ENCODE results near the gene EMP2.
"Not testable (repeated sequence)": the region's sequence is repeated elsewhere in the genome, so short reads cannot be mapped to it uniquely, and the experiment has no call there.

The EMP2 gene

DNA sequence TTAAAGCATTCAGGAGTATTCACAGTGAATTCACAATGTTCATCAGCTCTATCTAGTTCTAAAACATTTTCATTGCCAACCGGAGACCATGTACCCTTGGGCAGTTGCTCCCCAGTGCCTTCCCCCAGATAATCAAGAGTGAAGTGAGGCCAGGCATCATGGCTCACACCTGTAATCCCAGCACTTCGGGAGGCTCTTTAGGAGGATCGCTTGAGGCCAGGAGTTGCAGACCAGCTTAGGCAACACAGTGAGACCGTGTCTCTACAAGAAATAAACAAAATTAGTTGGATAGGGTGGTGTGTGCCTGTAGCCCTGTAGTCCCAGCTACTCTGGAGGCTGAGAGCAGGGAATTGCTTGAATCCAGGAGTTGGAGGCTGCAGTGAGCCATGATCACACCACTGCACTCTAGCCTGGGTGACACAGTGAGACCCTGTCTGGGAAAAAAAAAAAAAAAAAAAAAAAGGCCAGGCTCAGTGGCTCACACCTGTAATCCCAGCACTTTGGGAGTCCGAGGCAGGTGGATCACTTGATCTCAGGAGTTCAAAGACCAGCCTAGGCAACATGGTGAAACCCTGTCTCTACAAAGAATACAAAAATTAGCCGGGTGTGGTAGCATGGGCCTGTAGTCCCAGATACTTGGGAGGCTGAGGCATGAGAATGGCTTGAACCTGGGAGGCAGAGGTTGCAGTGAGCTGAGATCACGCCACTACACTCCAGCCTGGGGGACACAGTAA is 41.0 kb upstream of the EMP2 start:
- H3K27ac ChIP-seq (ENCODE audit: insufficient read depth in 1 of 2, low read depth in 1 of 2, low read length in 2 of 2, poor library complexity in 1 of 2, severe bottlenecking in 2 of 2); H3K4me3 ChIP-seq (ENCODE audit: control insufficient read depth in 1 of 7, extremely low read depth in 1 of 7, insufficient read depth in 4 of 7, low read depth in 2 of 7, low read length in 6 of 7); POLR2A ChIA-PET; H3K9me3 ChIP-seq (ENCODE audit: control extremely low read depth in 1 of 5, control insufficient read depth in 4 of 5, insufficient read depth in 2 of 5, low read depth in 1 of 5, low read length in 4 of 5); DNase-seq; CTCF ChIA-PET; H3K27me3 ChIP-seq (replicated peaks in 2 of 5; ENCODE audit: control insufficient read depth in 4 of 5, insufficient read depth in 5 of 5, low read length in 4 of 5); H3K36me3 ChIP-seq (ENCODE audit: control insufficient read depth in 4 of 4, insufficient read depth in 4 of 4, low read length in 3 of 4): not testable (repeated sequence)
- H3K4me1 ChIP-seq (ENCODE audit: control extremely low read depth in 1 of 4, control insufficient read depth in 4 of 4, insufficient read depth in 4 of 4, low read length in 3 of 4) = peaks cover 0 to 15% (median 3%) of the 10 kb centered on the region in 4 experiments
- WGBS (ENCODE audit: insufficient coverage) = 96% methylated on average over 3 of the region's 7 CpGs

DNA sequence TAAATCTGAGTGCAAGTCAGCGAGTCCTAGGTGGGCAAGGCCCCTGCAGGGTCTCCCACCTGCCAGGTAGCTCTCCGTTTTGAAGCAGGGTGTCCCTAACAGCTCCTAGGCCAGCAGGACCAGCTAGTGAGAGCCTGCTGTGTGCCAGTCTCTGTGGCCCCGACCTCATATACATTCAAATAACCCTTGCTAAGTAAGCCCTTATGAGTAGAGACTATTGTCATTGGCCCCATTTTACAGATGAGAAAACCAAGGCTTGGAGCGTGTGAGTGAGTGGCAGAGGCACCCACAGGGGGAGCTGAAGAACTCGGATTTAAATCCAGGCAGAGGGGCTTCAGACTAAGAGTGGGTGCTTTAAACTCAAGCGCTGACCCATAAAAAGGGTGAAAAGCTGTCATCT is 39.7 kb upstream of the EMP2 start:
- DNase-seq = no peak
- no peaks in the 10 kb centered on the region for H3K36me3 ChIP-seq (ENCODE audit: control insufficient read depth in 4 of 4, insufficient read depth in 4 of 4, low read length in 3 of 4)
- ChIA-PET CTCF (interaction anchor here (1.1 kb wide), 1 partner anchor 11 kb away, joined by 3 read pairs; no protein-coding TSS in a partner anchor), POLR2A (no interaction called here)
- peak overlapping the region in 2 of 7 experiments; percentile 52 to 53 for H3K4me3 ChIP-seq (ENCODE audit: control insufficient read depth in 1 of 7, extremely low read depth in 1 of 7, insufficient read depth in 4 of 7, low read depth in 2 of 7, low read length in 6 of 7)
- no peaks in the 10 kb centered on the region for H3K9me3 ChIP-seq (ENCODE audit: control extremely low read depth in 1 of 5, control insufficient read depth in 4 of 5, insufficient read depth in 2 of 5, low read depth in 1 of 5, low read length in 4 of 5)
- no peak overlapping the region for H3K27ac ChIP-seq (ENCODE audit: insufficient read depth in 1 of 2, low read depth in 1 of 2, low read length in 2 of 2, poor library complexity in 1 of 2, severe bottlenecking in 2 of 2)
- 97% methylated on average over 3 of the region's 6 CpGs for WGBS (ENCODE audit: insufficient coverage)
- H3K27me3 ChIP-seq (replicated peaks in 2 of 5; ENCODE audit: control insufficient read depth in 4 of 5, insufficient read depth in 5 of 5, low read length in 4 of 5) = peaks cover 0 to 4% (median 0%) of the 10 kb centered on the region in 5 experiments
- peaks cover 0 to 12% (median 3%) of the 10 kb centered on the region in 4 experiments for H3K4me1 ChIP-seq (ENCODE audit: control extremely low read depth in 1 of 4, control insufficient read depth in 4 of 4, insufficient read depth in 4 of 4, low read length in 3 of 4)

GRCh38 chr16:10619271-10619849 is 39.0 kb upstream of the EMP2 start:
- no peak overlapping the region for H3K27ac ChIP-seq (ENCODE audit: insufficient read depth in 1 of 2, low read depth in 1 of 2, low read length in 2 of 2, poor library complexity in 1 of 2, severe bottlenecking in 2 of 2)
- POLR2A ChIA-PET = interaction anchor here (0.6 kb wide), 1 partner anchor 28 kb away, joined by 3 read pairs; no protein-coding TSS in a partner anchor
- H3K36me3 ChIP-seq (ENCODE audit: control insufficient read depth in 4 of 4, insufficient read depth in 4 of 4, low read length in 3 of 4) = no peaks in the 10 kb centered on the region
- no peaks in the 10 kb centered on the region for H3K9me3 ChIP-seq (ENCODE audit: control extremely low read depth in 1 of 5, control insufficient read depth in 4 of 5, insufficient read depth in 2 of 5, low read depth in 1 of 5, low read length in 4 of 5)
- peaks cover 0 to 4% (median 0%) of the 10 kb centered on the region in 5 experiments for H3K27me3 ChIP-seq (replicated peaks in 2 of 5; ENCODE audit: control insufficient read depth in 4 of 5, insufficient read depth in 5 of 5, low read length in 4 of 5)
- peak overlapping the region in 5 of 7 experiments; percentile 17 to 63 (median 52) for H3K4me3 ChIP-seq (ENCODE audit: control insufficient read depth in 1 of 7, extremely low read depth in 1 of 7, insufficient read depth in 4 of 7, low read depth in 2 of 7, low read length in 6 of 7)
- peak; percentile 67 to 79 (median 70) for DNase-seq
- WGBS (ENCODE audit: insufficient coverage) = 28% methylated on average over 13 of the region's 25 CpGs
- CTCF ChIA-PET = interaction anchor here (1.1 kb wide), 1 partner anchor 10 kb away, joined by 3 read pairs; no protein-coding TSS in a partner anchor
- H3K4me1 ChIP-seq (ENCODE audit: control extremely low read depth in 1 of 4, control insufficient read depth in 4 of 4, insufficient read depth in 4 of 4, low read length in 3 of 4) = peaks cover 0 to 12% (median 3%) of the 10 kb centered on the region in 4 experiments

- WGBS (ENCODE audit: insufficient coverage) = 93% methylated on average over 12 of the region's 13 CpGs
- DNase-seq = no peak
- Histone ChIP-seq H3K27ac (ENCODE audit: insufficient read depth in 1 of 2, low read depth in 1 of 2, low read length in 2 of 2, poor library complexity in 1 of 2, severe bottlenecking in 2 of 2) (no peak overlapping the region), H3K36me3 (ENCODE audit: control insufficient read depth in 4 of 4, insufficient read depth in 4 of 4, low read length in 3 of 4) (no peaks in the 10 kb centered on the region), H3K27me3 (replicated peaks in 2 of 5; ENCODE audit: control insufficient read depth in 4 of 5, insufficient read depth in 5 of 5, low read length in 4 of 5) (peaks cover 0 to 4% (median 0%) of the 10 kb centered on the region in 5 experiments), H3K9me3 (ENCODE audit: control extremely low read depth in 1 of 5, control insufficient read depth in 4 of 5, insufficient read depth in 2 of 5, low read depth in 1 of 5, low read length in 4 of 5) (no peaks in the 10 kb centered on the region), H3K4me3 (ENCODE audit: control insufficient read depth in 1 of 7, extremely low read depth in 1 of 7, insufficient read depth in 4 of 7, low read depth in 2 of 7, low read length in 6 of 7) (no peak overlapping the region), H3K4me1 (ENCODE audit: control extremely low read depth in 1 of 4, control insufficient read depth in 4 of 4, insufficient read depth in 4 of 4, low read length in 3 of 4) (peaks cover 0 to 13% (median 3%) of the 10 kb centered on the region in 4 experiments)
- CTCF ChIA-PET = interaction anchor here (1.1 kb wide), 1 partner anchor 10 kb away, joined by 3 read pairs; no protein-coding TSS in a partner anchor
- POLR2A ChIA-PET = no interaction called here
Measured at GRCh38 chr16:10618710-10619209, 38.4 kb upstream of the EMP2 start.

DNA sequence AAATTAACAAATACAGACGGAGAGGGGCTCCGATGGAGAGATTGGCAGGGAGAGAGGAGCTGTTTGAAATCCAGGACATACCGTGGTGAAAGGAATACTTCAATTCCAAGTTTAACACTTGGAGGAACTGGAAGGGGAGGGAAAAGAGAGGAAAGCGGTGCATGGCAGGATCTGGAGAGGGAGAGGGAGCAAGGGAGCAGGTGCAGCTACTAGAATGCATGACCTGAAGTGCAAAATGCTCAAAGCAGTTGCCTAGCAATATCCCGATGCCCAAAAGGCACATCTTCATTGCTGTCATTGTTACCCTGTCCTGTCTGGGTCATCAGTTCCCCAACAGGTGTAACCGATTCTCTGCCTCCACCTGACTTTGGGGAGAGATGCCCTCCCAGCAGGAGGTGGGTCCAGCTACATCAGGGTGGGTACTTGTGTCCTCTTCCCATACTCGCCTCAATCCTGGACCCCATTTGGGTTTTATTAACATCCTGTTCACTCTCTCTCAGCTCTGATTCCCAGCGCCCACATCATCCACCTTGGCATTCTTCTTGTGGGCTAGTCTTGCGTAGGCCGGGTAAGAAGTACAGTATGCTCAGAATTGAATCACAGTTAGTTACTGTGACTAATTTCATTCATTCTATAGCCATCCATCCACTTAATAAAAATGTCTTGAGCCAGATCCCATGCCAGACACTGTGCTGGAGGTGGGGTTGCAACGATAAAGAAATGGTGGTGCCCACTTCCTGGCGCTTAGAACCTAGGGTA is 37.4 kb upstream of the EMP2 start:
- peaks cover 0 to 4% (median 0%) of the 10 kb centered on the region in 5 experiments for H3K27me3 ChIP-seq (replicated peaks in 2 of 5; ENCODE audit: control insufficient read depth in 4 of 5, insufficient read depth in 5 of 5, low read length in 4 of 5)
- no peaks in the 10 kb centered on the region for H3K36me3 ChIP-seq (ENCODE audit: control insufficient read depth in 4 of 4, insufficient read depth in 4 of 4, low read length in 3 of 4)
- CTCF ChIA-PET = interaction anchor here (0.9 kb wide), 1 partner anchor 119 kb away, joined by 3 read pairs; no protein-coding TSS in a partner anchor
- DNase-seq = no peak
- POLR2A ChIA-PET = no interaction called here
- WGBS (ENCODE audit: insufficient coverage) = 95% methylated on average over 8 of the region's 12 CpGs
- H3K9me3 ChIP-seq (ENCODE audit: control extremely low read depth in 1 of 5, control insufficient read depth in 4 of 5, insufficient read depth in 2 of 5, low read depth in 1 of 5, low read length in 4 of 5) = no peaks in the 10 kb centered on the region
- no peak overlapping the region for H3K27ac ChIP-seq (ENCODE audit: insufficient read depth in 1 of 2, low read depth in 1 of 2, low read length in 2 of 2, poor library complexity in 1 of 2, severe bottlenecking in 2 of 2)
- no peak overlapping the region for H3K4me3 ChIP-seq (ENCODE audit: control insufficient read depth in 1 of 7, extremely low read depth in 1 of 7, insufficient read depth in 4 of 7, low read depth in 2 of 7, low read length in 6 of 7)
- peaks cover 0 to 15% (median 3%) of the 10 kb centered on the region in 4 experiments for H3K4me1 ChIP-seq (ENCODE audit: control extremely low read depth in 1 of 4, control insufficient read depth in 4 of 4, insufficient read depth in 4 of 4, low read length in 3 of 4)

GRCh38 chr16:10616756-10617640 is 36.6 kb upstream of the EMP2 start:
- Histone ChIP-seq H3K27me3 (replicated peaks in 2 of 5; ENCODE audit: control insufficient read depth in 4 of 5, insufficient read depth in 5 of 5, low read length in 4 of 5) (peaks cover 0 to 4% (median 0%) of the 10 kb centered on the region in 5 experiments), H3K27ac (ENCODE audit: insufficient read depth in 1 of 2, low read depth in 1 of 2, low read length in 2 of 2, poor library complexity in 1 of 2, severe bottlenecking in 2 of 2) (no peak overlapping the region), H3K4me1 (ENCODE audit: control extremely low read depth in 1 of 4, control insufficient read depth in 4 of 4, insufficient read depth in 4 of 4, low read length in 3 of 4) (peaks cover 0 to 15% (median 3%) of the 10 kb centered on the region in 4 experiments), H3K4me3 (ENCODE audit: control insufficient read depth in 1 of 7, extremely low read depth in 1 of 7, insufficient read depth in 4 of 7, low read depth in 2 of 7, low read length in 6 of 7) (no peak overlapping the region), H3K36me3 (ENCODE audit: control insufficient read depth in 4 of 4, insufficient read depth in 4 of 4, low read length in 3 of 4) (no peaks in the 10 kb centered on the region), H3K9me3 (ENCODE audit: control extremely low read depth in 1 of 5, control insufficient read depth in 4 of 5, insufficient read depth in 2 of 5, low read depth in 1 of 5, low read length in 4 of 5) (no peaks in the 10 kb centered on the region)
- ChIA-PET CTCF (no interaction called here), POLR2A (no interaction called here)
- DNase-seq = no peak
- WGBS (ENCODE audit: insufficient coverage) = 79% methylated on average over 11 of the region's 14 CpGs

Measured in common myeloid progenitor, CD34-positive (primary cell).